ENCODE data around the gene TMEM150C. TPM values are rescaled to one million over a fixed set of nuclear protein-coding genes. Genes with fewer than 3 reads are reported as not detected.

The TMEM150C gene
- total and polyA plus RNA-seq, 2 of the 8 experiments (the other 6 are each of a cell fraction or from before 2014, with no cell fraction given) = 1.5 to 1.7 TPM

DNA sequence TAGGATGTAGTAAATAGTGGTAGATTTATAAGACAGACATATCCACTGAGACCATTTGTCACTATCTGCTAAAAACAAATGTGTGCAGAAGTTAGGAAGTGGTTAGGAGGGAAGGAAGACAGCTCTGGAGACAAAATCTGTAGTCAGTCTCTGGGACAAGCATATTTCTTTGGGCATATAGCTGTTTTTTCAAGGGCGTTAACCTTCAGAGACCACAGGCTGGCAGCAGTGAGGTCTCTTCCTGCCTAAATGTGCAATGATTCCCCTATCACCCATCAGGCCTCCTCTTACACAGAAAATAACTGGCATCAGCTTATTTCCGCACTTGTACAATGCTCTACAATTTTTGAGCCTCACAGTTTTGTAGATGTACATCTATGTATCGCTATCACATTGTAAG lies 6.5 kb downstream of the TMEM150C start:
- H3K4ac ChIP-seq (replicated peaks; ENCODE audit: insufficient read length, low read depth, low read length) = no peak overlapping the region
- FAIRE-seq (peak; percentile 45), DNase-seq (ENCODE audit: low read depth in 1 of 2, low spot score in 2 of 2) (no peak)
- no peak overlapping the region for H2AK5ac ChIP-seq (ENCODE audit: low read depth, low read length)
- no peak overlapping the region for H2BK5ac ChIP-seq (ENCODE audit: low read depth, low read length)
- H3K56ac ChIP-seq (replicated peaks; ENCODE audit: insufficient read length, low read depth, low read length) = no peak overlapping the region
- H3K27ac ChIP-seq (ENCODE audit: low read depth, low read length) = no peak overlapping the region
- WGBS, 2 experiments (ENCODE audit: extremely low coverage in 1 of 2, insufficient coverage in 1 of 2, insufficient read length in 1 of 2, insufficient replicate concordance in 2 of 2, low coverage in 1 of 2, low lambda C conversion rate in 2 of 2, missing lambda C conversion rate in 1 of 2) = 95% methylated on average over 3 of the region's 3 CpGs; no CpG with 5 or more reads in 1 of the 2 experiments
- H4K20me1 ChIP-seq (replicated peaks in 1 of 2; ENCODE audit: control insufficient read depth in 1 of 2, insufficient read depth in 2 of 2, low read length in 2 of 2) = peaks cover 0 to 3% of the 10 kb centered on the region in 2 experiments
- no peaks in the 10 kb centered on the region for H3K4me1 ChIP-seq (replicated peaks in 1 of 4; ENCODE audit: control insufficient read depth in 3 of 4, insufficient read depth in 4 of 4, low read length in 3 of 4)
- H2BK15ac ChIP-seq (ENCODE audit: low read length) = no peak overlapping the region
- H2BK120ac ChIP-seq (replicated peaks; ENCODE audit: low read depth, low read length) = no peak overlapping the region
- H2BK20ac ChIP-seq (ENCODE audit: low read length) = no peak overlapping the region
- TF ChIP-seq BRCA1 (IDR thresholded peaks at IDR 0.05; ENCODE audit: low read depth, low read length) = no peak
- no peak for TF ChIP-seq RBBP5 (IDR thresholded peaks at IDR 0.05; ENCODE audit: borderline replicate concordance, low read depth, low read length)
- no peak for TF ChIP-seq BACH1 (IDR thresholded peaks at IDR 0.05; ENCODE audit: low read length)
- TF ChIP-seq, protein P1, sequence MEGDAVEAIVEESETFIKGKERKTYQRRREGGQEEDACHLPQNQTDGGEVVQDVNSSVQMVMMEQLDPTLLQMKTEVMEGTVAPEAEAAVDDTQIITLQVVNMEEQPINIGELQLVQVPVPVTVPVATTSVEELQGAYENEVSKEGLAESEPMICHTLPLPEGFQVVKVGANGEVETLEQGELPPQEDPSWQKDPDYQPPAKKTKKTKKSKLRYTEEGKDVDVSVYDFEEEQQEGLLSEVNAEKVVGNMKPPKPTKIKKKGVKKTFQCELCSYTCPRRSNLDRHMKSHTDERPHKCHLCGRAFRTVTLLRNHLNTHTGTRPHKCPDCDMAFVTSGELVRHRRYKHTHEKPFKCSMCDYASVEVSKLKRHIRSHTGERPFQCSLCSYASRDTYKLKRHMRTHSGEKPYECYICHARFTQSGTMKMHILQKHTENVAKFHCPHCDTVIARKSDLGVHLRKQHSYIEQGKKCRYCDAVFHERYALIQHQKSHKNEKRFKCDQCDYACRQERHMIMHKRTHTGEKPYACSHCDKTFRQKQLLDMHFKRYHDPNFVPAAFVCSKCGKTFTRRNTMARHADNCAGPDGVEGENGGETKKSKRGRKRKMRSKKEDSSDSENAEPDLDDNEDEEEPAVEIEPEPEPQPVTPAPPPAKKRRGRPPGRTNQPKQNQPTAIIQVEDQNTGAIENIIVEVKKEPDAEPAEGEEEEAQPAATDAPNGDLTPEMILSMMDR (IDR thresholded peaks at IDR 0.05; ENCODE audit: control extremely low read depth in 1 of 3, insufficient read depth in 1 of 3, low read depth in 1 of 3, low read length in 3 of 3) = peak; percentile 6 to 60 (median 43)
- TF ChIP-seq ZNF274 (IDR thresholded peaks at IDR 0.05; ENCODE audit: borderline replicate concordance, extremely low read depth, low read length) = no peak
- peak; percentile 51 to 55 for TF ChIP-seq RAD21 (IDR thresholded peaks at IDR 0.05 in 1 of 2, conservative IDR thresholded peaks at IDR 0.05 in 1 of 2; ENCODE audit: low read depth in 2 of 2, low read length in 2 of 2)
- CTCF ChIA-PET (ENCODE audit: partially characterized antibody) = interaction anchor here (0.7 to 3.5 kb wide), 27 partner anchors 8 to 187 kb away, joined by 3 to 26 read pairs (median 4); no protein-coding TSS in a partner anchor
- H4K91ac ChIP-seq (replicated peaks; ENCODE audit: insufficient read length, low read length) = no peak overlapping the region
- no peaks in the 10 kb centered on the region for H3K23me2 ChIP-seq (ENCODE audit: low read depth, low read length)
- H3K9me3 ChIP-seq (ENCODE audit: insufficient read depth in 2 of 2, low read depth in 1 of 2, low read length in 1 of 2) = no peaks in the 10 kb centered on the region
- no peak overlapping the region for H4K8ac ChIP-seq (ENCODE audit: extremely low read depth, insufficient read depth, low read length)
- H3K79me2 ChIP-seq (ENCODE audit: control insufficient read depth in 1 of 2, insufficient read depth in 2 of 2, low read length in 2 of 2) = no peaks in the 10 kb centered on the region
- no peak overlapping the region for H3K14ac ChIP-seq (ENCODE audit: insufficient read length)
- H3K4me2 ChIP-seq (ENCODE audit: insufficient read depth in 1 of 2, low read depth in 2 of 2, low read length in 2 of 2) = no peak overlapping the region
- no peak overlapping the region for H3K4me3 ChIP-seq (ENCODE audit: extremely low read depth in 1 of 4, insufficient read depth in 2 of 4, low read depth in 3 of 4, low read length in 4 of 4)
- POLR2A ChIA-PET (ENCODE audit: partially characterized antibody) = interaction anchor here (1.0 kb wide), 1 partner anchor 126 kb away, joined by 3 read pairs; no protein-coding TSS in a partner anchor
- H2BK12ac ChIP-seq (ENCODE audit: low read depth, low read length) = no peak overlapping the region
- H3K79me1 ChIP-seq (ENCODE audit: low read depth, low read length) = no peaks in the 10 kb centered on the region
- H3K9ac ChIP-seq (replicated peaks in 1 of 4; ENCODE audit: extremely low read depth in 1 of 4, low read depth in 3 of 4, low read length in 3 of 4) = no peak overlapping the region
- no peak overlapping the region for H3K18ac ChIP-seq (ENCODE audit: extremely low read depth, low read length)
- no peaks in the 10 kb centered on the region for H3K36me3 ChIP-seq (ENCODE audit: control insufficient read depth in 2 of 4, insufficient read depth in 4 of 4, low read length in 3 of 4)
- H3K23ac ChIP-seq (ENCODE audit: insufficient read length) = no peak overlapping the region
- H3K27me3 ChIP-seq (replicated peaks in 1 of 4; ENCODE audit: control insufficient read depth in 3 of 4, extremely low read depth in 1 of 4, insufficient read depth in 3 of 4, low read length in 3 of 4) = no peaks in the 10 kb centered on the region; a peak in 1 of 7 replicates
- H4K5ac ChIP-seq (ENCODE audit: insufficient read length, low read depth, low read length) = no peak overlapping the region
- no peak overlapping the region for H2AFZ ChIP-seq (ENCODE audit: low read length)

All from H1 (cell line).